NCI-H146 (cell line): ENCODE results near the gene RNASEH2A.

ENCODE experiments used
- DNase-seq: peaks from one replicate; lab custom pipeline; 2025; lab: John Stamatoyannopoulos, UW

Gene RNASEH2A

DNA sequence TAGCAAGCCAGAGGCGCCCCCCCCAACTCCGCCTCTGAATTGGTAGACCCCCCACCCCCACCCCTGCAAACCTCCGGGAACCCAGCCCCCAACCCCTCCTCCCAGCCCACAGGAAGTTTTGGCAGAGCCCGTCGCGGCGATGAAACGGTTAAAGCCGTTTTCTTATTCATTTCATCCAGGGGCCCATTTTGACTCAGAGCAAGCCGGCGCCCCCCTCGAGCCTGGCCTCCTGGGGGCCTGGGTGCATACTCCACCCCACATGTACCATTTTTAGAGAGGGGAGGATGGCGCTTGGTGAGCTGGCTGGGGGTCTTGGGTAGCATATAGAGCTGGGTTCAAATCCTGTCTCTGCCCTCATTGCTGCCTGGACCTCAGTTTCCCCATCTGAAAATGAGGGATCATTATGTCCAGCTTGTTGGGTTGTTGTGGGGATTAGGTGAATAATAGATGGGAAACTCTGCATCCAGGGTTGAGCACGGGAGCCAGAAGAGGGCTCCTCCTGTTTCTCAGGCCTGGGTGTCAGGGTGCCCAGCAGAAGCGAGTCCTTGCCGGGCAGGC is 23.0 kb upstream of the RNASEH2A start:
- no peak for DNase-seq

DNA sequence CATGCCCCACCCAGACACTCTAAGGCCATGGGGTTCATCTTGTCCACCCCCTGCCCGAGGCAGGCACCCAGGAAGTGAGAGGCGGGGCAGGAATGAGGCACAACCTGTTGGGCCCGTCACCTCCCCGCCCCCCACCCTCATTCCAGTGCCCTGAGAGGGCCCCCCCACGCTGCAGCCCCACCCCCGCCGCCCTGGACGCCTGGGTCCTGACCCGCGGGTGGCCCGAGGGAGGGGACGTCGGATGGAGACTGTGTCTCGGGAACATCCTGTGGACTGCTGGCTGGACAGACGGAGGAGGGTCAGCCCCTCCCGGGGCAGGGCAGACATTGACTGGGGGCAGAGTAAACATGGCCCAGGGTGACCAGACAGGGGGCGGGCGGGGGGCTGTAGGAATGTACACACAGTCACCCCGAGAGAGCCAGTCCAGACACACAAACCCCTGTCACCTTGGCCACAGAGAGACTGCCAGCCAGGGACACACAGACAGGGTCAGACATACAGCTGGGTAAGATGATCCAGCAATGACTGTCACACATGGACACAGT is 22.5 kb upstream of the RNASEH2A start:
- DNase-seq, result no peak

DNA sequence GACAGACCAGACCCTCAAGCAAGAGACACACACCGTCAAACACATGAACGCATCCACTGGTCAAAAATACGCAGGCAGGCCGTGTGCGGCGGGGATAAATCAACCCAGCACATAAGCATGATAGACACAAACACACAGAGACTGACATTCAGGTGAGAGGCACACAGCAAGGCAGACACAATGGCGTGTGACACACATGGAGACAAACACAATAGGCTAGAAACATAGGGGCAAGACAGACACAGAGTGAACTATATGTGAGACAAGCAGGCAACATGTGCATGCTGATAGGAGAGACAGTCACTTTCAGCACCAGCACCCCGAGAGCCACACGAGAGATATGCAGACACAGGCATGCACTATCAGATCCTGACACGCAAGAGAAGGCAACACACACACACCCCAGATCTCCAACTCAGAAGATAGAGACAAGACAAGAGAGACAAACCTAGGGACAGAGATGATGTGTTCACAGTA is 22.0 kb upstream of the RNASEH2A start:
- no peak for DNase-seq

DNA sequence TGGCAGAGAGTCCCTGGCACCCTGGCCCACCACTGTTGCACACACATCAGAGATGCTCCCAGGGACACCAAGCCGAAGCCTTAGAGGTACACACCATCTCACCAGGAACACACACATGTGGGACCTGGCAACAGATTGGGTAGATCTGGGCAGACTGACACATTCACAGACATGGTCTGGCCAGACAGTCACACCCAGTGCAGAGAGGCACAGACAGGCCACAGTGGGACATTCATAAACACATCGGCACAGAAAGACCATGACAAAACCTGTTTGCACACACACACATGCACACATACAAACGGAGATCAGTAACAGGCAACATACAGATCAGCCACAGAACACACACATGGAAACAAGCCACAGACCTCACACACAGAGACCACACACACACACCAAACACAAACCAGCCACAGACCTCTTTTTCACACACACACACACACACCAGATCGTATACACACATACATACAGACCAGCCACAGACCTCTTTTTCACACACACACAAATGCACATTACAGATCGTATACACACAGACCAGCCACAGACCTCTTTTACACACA is 21.4 kb upstream of the RNASEH2A start:
- DNase-seq, result no peak

DNA sequence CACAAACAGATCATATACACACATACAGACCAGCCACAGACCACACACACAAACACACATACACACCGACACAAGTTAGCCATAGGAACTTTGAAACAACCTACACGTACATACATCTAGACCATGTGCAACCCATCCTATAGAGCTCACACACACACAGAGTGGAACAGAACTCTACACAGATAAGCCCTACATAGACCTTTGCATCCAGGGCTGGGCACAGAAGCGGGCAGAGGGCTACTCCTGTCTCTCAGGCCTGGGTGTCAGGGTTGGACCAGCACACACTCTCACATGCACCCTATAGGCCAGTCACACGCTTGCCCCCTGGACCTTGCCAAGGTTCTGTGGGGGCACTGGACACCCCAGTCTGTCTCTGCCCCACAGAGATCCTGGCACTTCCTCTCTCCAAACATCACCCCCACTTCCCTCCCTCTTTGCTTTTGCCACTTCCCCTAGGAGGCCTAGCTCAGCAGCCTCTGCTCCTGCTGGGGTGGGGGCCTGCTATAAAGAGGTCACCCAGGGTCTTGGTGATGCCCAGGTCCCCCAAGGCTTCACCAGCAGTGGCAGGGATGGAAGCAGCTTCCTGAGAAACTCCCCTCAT is 20.9 kb upstream of the RNASEH2A start:
- no peak for DNase-seq

DNA sequence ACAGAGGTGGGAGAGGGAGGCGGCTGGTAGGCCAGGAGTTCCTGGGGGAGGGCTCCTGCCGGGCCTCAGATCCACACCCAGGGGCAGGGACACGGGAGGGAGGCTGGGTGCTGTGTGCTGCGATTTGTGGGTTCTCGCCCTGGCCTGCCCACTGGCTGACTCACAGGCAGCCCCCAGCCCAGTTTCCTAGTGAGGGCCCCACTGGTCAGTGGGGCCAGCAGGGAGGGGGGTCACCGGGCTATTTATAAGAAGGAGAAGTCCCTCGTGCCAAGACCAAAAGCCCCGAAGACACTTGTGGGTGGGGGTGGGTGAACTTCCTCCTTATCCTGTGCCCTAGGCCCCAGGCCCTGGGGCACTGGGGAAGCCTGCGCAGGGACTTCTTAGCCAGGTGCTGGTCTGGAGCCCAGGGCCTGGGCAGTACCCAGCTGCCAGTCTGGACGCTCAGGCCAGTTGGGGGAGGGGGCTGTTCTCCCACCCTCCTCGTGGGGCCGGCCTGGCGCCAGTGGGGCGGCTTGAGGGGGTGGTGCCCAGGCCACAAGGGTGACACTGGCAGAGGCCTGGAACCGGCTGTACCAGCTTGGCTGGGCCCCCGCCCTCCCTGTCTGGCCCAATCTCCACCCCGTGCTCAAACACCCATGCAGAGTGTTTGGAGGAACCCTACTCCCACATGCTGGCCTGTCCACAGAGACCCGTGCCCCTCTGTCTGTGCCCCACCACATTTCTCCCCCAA is 20.1 kb upstream of the RNASEH2A start:
- DNase-seq, result no peak

DNA sequence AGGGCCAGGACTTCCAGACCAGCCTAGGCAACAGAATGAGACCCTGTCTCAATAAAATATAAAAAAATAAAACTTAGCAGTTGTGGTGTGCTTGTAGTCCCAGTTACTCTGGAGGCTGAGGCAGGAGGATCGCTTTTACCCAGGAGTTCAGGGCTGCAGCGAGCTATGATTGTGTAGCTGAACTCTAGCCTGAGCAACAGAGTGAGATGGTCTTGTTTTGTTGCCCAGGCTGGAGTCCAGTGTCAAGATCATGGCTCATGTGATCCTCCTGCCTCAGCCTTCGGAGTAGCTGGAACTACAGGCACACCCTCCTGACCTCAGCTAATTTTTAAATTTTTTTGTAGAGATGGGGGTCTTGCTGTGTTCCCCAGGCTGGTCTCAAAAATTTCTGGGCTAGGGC is 19.4 kb upstream of the RNASEH2A start:
- DNase-seq, result no peak

DNA sequence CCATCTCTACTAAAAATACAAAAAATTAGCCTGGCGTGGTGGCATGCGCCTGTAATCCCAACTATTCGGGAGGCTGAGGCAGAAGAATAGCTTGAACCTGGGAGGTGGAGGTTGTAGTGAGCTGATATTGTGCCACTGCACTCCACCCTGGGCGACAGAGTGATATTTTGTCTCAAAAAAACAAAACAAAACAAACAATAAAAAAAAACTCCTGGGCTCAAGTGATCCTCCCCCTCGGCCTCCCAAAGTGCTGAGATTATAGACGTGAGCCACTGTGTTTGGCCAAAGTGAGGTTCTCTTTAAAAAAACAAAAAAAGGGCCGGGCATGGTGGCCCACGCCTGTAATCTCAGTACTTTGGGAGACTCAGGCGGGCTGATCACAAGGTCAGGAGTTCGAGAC is 18.9 kb upstream of the RNASEH2A start:
- no peak for DNase-seq

DNA sequence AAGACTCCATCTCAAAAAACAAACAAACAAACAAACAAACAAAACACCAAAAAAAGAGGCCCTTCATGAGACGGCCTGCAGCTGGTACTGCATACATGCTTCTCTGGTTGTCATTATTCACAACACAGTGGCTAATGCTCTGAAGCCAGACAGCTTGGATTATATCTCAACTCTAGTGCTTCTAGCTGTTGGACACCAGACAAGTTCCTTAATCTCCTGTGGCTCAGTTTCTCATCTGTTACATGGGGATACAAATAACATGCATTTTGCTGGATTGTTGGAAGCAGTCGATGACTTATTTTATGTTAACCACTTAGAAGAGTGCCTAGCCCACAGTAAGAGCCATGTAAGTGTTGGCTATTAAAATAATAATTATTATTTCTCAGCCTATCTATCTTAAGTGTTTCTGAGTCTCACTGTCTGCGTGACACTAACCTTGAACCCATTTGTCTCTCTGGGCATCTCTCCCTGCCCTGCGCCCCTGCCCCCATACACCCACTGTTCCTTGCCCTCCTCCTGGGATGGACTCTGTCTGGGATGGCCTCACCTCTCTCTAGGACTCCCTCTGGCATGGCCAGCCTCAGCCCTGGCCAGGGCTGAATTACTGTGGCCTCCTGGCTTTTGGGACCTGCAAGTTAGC is 18.2 kb upstream of the RNASEH2A start:
- no peak for DNase-seq

DNA sequence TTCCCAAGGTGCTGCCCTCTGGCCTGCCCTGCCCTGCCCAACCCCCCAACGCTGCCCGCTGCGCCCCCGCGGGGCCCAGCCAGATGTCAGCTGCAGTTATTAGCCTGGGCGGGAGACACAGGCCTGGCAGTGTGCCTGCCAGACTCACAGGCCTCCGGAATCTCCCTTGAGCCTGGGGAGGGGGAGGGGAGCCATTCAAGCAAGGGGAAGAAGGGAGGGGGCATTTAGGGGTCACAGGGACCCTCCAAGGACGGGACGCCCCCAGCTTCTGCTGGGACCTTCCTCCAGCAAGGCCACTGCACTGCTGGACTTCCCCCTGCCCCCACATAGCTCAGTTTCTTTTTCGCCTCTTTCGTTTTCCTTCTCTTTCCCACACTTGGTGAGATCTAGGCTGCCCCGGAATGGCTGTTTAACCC is 17.7 kb upstream of the RNASEH2A start:
- DNase-seq, result peak; percentile 58

DNA sequence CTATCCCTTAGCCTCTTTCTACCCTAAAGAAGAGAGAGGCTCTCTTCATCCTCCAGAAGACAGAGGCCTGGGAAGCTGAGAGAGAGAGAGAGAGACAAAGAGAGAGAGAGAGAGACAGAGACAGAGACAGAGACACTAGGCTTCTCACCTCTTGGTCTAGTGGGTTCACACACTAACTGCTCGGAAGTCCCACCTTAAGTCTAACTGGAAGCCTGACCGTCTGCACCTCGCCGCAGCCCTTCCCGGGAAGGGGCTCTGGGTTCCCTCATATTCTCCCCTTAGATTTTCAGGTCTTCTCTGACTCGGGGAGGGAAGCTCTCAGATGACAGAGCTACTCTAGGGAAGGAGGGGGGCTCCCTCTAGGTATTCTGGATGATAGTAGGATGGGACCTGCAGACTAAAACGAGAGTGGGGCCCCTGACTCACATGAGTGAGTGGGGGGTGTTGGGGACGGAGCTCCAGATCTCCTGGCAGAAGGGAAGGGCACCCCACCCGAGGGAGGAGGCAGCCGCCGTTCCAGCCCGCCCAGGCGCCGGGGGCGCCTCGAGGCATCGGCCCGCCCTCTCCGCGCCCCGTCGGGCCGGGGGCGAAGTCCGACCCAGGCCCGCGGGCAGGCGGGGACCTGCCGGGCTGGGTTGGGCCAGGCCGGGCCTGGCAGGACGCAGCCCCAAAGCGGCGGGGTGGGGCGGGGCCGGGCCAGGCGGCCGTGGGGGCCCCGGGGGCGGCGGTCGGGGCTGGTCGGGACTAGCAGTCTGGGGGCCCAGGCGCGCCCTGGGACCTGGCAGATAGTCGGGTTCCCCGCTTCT is 17.1 kb upstream of the RNASEH2A start:
- DNase-seq, result peak; percentile 81

DNA sequence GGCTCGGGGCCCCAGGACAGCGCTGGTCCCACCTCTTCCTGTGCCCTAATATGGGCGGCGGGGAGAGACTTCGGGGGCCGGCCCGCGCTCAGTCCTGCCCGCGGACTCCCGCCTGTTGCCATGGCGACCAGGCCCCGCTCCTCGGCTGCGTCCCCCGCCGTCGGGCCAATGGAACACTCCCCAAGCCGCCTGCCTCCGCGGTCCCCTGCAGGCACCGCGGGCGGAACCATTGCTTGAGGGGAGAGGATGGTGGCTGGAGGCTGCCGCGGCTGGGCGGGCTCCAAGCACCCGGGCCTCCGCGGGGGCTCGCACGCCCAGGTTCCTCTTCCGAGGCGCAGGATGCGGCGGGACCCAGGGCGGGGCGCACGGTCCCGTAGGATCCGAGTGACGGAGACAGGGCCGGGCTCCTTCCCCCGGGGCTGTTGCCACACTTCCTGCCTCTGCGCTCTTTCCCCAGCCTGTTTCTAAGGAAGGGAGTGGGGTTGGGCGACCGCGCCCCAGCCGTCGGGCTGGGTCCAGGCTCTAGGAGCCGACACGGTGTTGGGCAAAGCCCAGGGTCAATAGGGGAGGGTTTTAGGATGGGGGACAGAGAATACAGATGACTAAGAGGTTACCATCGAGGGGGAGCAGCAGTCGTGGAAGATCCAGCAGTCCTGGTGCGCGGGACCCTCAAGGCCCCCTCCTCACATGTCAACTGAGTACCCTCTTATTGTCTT is 16.3 kb upstream of the RNASEH2A start:
- DNase-seq, result peak; percentile 99

DNA sequence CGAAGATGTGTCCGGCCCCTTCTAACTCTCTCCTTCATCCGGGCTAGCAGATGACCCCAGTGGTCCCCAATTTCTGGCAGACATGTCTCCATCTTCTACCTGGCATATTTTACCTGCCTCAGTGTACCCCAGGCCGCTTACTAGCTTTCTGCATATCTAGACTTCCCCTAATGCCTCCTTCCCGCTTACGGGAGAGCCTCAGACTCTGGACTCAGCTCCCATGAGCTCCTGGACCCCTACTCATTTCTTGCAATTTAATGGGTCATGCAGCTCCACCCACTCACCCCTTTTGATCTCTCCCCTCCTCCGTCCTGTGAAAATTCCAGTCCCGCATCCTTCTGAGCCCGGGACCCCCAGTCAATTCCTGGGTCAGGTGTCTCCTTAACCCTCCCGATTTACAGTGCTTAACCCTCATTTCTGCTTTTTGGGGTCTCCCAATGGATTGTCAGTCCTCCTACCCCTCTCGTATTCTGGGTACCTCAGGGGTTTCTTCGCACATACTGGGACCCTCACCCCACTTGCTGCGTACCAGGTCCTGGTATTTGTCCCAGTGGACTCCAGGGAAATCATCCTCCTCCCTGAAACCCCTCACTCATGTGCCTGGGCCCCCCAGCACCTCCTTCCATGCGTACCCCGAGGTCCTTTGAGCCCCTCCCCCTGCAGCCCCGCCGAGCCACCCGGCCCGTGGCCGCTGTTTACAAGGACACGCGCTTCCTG is 15.6 kb upstream of the RNASEH2A start:
- no peak for DNase-seq

DNA sequence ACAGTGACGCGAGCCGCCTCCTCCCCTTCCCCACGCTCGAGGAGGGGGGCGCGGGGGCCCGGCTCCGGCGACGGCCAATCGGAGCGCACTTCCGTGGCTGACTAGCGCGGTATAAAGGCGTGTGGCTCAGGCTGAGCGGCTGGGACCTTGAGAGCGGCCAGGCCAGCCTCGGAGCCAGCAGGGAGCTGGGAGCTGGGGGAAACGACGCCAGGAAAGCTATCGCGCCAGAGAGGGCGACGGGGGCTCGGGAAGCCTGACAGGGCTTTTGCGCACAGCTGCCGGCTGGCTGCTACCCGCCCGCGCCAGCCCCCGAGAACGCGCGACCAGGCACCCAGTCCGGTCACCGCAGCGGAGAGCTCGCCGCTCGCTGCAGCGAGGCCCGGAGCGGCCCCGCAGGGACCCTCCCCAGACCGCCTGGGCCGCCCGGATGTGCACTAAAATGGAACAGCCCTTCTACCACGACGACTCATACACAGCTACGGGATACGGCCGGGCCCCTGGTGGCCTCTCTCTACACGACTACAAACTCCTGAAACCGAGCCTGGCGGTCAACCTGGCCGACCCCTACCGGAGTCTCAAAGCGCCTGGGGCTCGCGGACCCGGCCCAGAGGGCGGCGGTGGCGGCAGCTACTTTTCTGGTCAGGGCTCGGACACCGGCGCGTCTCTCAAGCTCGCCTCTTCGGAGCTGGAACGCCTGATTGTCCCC is 14.9 kb upstream of the RNASEH2A start, which contains the start of gene JUNB:
Gene JUNB (plus strand): TSS at position 142 of the 706 bp plus-strand sequence. CDS start 286 bp downstream, at position 428.
- peak; percentile 97 for DNase-seq

DNA sequence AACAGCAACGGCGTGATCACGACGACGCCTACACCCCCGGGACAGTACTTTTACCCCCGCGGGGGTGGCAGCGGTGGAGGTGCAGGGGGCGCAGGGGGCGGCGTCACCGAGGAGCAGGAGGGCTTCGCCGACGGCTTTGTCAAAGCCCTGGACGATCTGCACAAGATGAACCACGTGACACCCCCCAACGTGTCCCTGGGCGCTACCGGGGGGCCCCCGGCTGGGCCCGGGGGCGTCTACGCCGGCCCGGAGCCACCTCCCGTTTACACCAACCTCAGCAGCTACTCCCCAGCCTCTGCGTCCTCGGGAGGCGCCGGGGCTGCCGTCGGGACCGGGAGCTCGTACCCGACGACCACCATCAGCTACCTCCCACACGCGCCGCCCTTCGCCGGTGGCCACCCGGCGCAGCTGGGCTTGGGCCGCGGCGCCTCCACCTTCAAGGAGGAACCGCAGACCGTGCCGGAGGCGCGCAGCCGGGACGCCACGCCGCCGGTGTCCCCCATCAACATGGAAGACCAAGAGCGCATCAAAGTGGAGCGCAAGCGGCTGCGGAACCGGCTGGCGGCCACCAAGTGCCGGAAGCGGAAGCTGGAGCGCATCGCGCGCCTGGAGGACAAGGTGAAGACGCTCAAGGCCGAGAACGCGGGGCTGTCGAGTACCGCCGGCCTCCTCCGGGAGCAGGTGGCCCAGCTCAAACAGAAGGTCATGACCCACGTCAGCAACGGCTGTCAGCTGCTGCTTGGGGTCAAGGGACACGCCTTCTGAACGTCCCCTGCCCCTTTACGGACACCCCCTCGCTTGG is 14.1 kb upstream of the RNASEH2A start:
- DNase-seq, result peak; percentile 89

DNA sequence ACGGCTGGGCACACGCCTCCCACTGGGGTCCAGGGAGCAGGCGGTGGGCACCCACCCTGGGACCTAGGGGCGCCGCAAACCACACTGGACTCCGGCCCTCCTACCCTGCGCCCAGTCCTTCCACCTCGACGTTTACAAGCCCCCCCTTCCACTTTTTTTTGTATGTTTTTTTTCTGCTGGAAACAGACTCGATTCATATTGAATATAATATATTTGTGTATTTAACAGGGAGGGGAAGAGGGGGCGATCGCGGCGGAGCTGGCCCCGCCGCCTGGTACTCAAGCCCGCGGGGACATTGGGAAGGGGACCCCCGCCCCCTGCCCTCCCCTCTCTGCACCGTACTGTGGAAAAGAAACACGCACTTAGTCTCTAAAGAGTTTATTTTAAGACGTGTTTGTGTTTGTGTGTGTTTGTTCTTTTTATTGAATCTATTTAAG is 13.5 kb upstream of the RNASEH2A start:
- peak; percentile 70 for DNase-seq

DNA sequence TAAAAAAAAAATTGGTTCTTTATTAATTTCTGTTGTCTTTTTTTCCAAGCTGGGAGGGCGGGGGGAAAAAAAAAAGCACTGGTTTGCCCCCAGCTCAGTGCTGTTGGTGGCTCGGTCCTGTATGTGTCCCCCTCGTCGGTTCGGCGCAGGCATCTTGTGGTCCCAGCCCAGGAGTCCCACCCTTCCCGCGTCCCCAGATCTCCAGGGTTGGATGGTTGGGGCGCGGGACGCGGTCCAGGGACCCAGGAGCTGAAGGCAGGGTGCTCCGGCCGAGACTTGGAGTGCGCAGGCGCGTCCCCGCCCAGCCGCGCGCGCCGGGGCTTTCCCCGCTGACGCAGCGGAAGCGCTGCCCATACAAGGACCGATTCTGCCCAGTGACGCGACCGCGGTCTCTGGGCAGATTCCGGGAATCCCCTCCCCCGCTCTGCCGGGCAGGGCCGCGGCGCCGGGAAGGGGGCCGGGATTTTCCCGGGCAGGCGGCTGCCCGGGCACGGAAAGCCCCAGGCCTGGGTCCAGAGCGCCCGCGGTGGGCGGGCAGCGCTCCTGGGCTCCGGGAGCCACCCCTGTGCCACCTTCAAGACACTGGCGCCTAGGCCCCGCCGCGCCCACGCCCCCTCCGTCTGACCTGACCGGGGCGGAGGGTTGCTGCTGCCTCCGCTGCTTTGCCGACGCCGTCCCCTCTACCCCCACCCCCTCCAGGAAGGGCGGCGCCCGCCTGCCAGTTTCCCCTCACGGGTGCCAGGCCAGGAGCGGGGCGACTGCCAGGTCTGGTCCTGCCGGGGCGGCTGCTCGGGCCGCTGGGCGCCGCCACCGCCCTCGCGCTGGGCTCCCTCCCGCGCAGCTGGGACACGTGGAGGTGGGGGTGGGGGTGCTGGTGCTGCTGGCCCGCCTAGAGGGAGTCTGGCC is 12.8 kb upstream of the RNASEH2A start:
- peak; percentile 95 for DNase-seq
